ENCODE results near the gene PLCZ1. TPM values are rescaled to one million over a fixed set of nuclear protein-coding genes. Genes with fewer than 3 reads are reported as not detected.

Gene PLCZ1
- polyA plus RNA-seq, 1 donor: 1.3 TPM

Other genes with a start within 250 kb of the PLCZ1 start
- gene CAPZA3, start 107 bp upstream of the PLCZ1 start, polyA plus RNA-seq (ENCODE audit: insufficient read length): 0.38 TPM

Data from left kidney (tissue), 1 donor.